Effector memory CD4-positive, alpha-beta T cell (primary cell): ENCODE data around the gene SCRN1.
"Not testable (repeated sequence)": the region's sequence is repeated elsewhere in the genome, so short reads cannot be mapped to it uniquely, and the experiment has no call there.

Experiments
- DNase-seq, 3 donors: peaks; one replicate each; pipeline ENCODE4 v3.0.0-alpha.2; 2020
- H3K27ac ChIP-seq: 2 replicates; pipeline ENCODE4 v1.7.0; 2013; ENCODE audit warnings: mild to moderate bottlenecking, low read length, moderate library complexity; ENCODE audit not compliant: insufficient read depth, poor library complexity, severe bottlenecking
- H3K27me3 ChIP-seq: replicated peaks from 2 replicates; pipeline ENCODE4 v1.7.0; 2013; ENCODE audit warnings: mild to moderate bottlenecking, low read length; ENCODE audit not compliant: insufficient read depth, control insufficient read depth, poor library complexity, severe bottlenecking
- H3K36me3 ChIP-seq: 2 replicates; pipeline ENCODE4 v1.7.0; 2013; ENCODE audit warnings: mild to moderate bottlenecking, low read length, moderate library complexity; ENCODE audit not compliant: control insufficient read depth, insufficient read depth
- H3K4me1 ChIP-seq: 2 replicates; pipeline ENCODE4 v1.7.0; 2013; ENCODE audit warnings: low read length, mild to moderate bottlenecking; ENCODE audit not compliant: control insufficient read depth, insufficient read depth, poor library complexity, severe bottlenecking
- H3K4me3 ChIP-seq: 2 replicates; pipeline ENCODE4 v1.7.0; 2013; ENCODE audit warnings: low read length, low read depth, mild to moderate bottlenecking; ENCODE audit not compliant: insufficient read depth, poor library complexity, severe bottlenecking
- H3K9me3 ChIP-seq: 2 replicates; pipeline ENCODE4 v1.7.0; 2013; ENCODE audit warnings: mild to moderate bottlenecking, low read length, moderate library complexity; ENCODE audit not compliant: control insufficient read depth

Gene SCRN1

GRCh38 chr7:29894256-29894655, 95.3 kb downstream of the SCRN1 start:
- no peaks in the 10 kb centered on the region for H3K9me3 ChIP-seq
- H3K27ac ChIP-seq: no peak overlapping the region
- no peaks in the 10 kb centered on the region for H3K27me3 ChIP-seq
- no peaks in the 10 kb centered on the region for H3K36me3 ChIP-seq
- no peak overlapping the region for H3K4me3 ChIP-seq
- H3K4me1 ChIP-seq: no peaks in the 10 kb centered on the region
- no peak for DNase-seq

GRCh38 chr7:29893351-29893965, 96.1 kb downstream of the SCRN1 start:
- DNase-seq: no peak
- Histone ChIP-seq H3K9me3 (no peaks in the 10 kb centered on the region), H3K27me3 (no peaks in the 10 kb centered on the region), H3K27ac (no peak overlapping the region), H3K36me3 (no peaks in the 10 kb centered on the region), H3K4me3 (no peak overlapping the region), H3K4me1 (no peaks in the 10 kb centered on the region)

- H3K27ac ChIP-seq: no peak overlapping the region
- H3K36me3 ChIP-seq: no peaks in the 10 kb centered on the region
- no peaks in the 10 kb centered on the region for H3K4me1 ChIP-seq
- H3K27me3 ChIP-seq: no peaks in the 10 kb centered on the region
- H3K9me3 ChIP-seq: no peaks in the 10 kb centered on the region
- no peak for DNase-seq
- H3K4me3 ChIP-seq: no peak overlapping the region
These were observed 97.4 kb downstream of the SCRN1 start for GRCh38 chr7:29892231-29892630.

GRCh38 chr7:29891766-29892165, 97.8 kb downstream of the SCRN1 start:
- no peaks in the 10 kb centered on the region for H3K36me3 ChIP-seq
- no peak overlapping the region for H3K4me3 ChIP-seq
- no peak overlapping the region for H3K27ac ChIP-seq
- H3K27me3 ChIP-seq: no peaks in the 10 kb centered on the region
- H3K4me1 ChIP-seq: no peaks in the 10 kb centered on the region
- DNase-seq: no peak
- no peaks in the 10 kb centered on the region for H3K9me3 ChIP-seq

DNA sequence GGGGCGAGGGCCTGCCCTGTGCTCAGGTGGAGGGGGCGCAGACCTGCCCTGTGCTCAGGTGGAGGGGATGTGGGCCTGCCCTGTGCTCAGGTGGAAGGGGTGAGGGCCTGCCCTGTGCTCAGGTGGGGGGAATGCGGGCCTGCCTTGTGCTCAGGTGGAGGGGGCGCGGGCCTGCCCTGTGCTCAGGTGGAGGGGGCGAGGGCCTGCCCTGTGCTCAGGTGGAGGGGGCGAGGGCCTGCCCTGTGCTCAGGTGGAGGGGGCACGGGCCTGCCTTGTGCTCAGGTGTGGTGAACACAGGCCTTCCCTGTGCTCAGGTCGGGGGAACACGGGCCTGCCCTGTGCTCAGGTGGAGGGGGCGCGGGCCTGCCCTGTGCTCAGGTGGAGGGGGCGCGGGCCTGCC, 98.8 kb downstream of the SCRN1 start:
- H3K27ac ChIP-seq: not testable (repeated sequence)

GRCh38 chr7:29890251-29890650, 99.3 kb downstream of the SCRN1 start:
- no peak for DNase-seq
- Histone ChIP-seq H3K36me3 (no peaks in the 10 kb centered on the region), H3K27me3 (no peaks in the 10 kb centered on the region), H3K27ac (no peak overlapping the region), H3K4me3 (no peak overlapping the region), H3K9me3 (no peaks in the 10 kb centered on the region), H3K4me1 (no peaks in the 10 kb centered on the region)

More for the DNA sequence above, 98.8 kb downstream of the SCRN1 start:
- H3K9me3 ChIP-seq, H3K36me3 ChIP-seq, H3K27me3 ChIP-seq, H3K4me3 ChIP-seq, DNase-seq, H3K4me1 ChIP-seq: not testable (repeated sequence)

GRCh38 chr7:29889288-29889687, 100.3 kb downstream of the SCRN1 start:
- Histone ChIP-seq H3K9me3 (no peaks in the 10 kb centered on the region), H3K27ac (no peak overlapping the region), H3K27me3 (no peaks in the 10 kb centered on the region), H3K4me3 (no peak overlapping the region), H3K36me3 (no peaks in the 10 kb centered on the region), H3K4me1 (no peaks in the 10 kb centered on the region)
- DNase-seq: no peak

DNA sequence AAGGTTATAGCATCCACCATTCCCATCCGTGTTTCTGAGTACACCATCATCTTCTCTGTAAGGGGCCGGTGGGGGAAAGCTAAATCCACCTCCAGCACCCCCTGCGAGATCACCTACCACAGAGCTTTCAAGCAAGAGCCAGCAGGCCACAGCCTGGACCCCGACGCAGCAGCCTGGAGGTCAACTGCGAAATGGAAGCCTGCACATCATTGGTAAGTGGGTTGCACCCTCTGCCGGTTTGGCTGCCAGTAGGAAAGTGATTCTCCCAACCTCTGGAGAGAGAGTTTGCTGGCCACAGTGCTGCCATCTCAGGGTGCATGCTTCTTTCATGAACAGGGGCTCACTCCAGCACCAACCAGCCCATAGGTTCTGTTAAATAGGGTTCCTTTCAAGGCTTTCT, 101.6 kb downstream of the SCRN1 start:
- Histone ChIP-seq H3K27me3 (no peaks in the 10 kb centered on the region), H3K36me3 (no peaks in the 10 kb centered on the region), H3K4me1 (no peaks in the 10 kb centered on the region), H3K4me3 (no peak overlapping the region), H3K9me3 (no peaks in the 10 kb centered on the region), H3K27ac (no peak overlapping the region)
- no peak for DNase-seq

DNA sequence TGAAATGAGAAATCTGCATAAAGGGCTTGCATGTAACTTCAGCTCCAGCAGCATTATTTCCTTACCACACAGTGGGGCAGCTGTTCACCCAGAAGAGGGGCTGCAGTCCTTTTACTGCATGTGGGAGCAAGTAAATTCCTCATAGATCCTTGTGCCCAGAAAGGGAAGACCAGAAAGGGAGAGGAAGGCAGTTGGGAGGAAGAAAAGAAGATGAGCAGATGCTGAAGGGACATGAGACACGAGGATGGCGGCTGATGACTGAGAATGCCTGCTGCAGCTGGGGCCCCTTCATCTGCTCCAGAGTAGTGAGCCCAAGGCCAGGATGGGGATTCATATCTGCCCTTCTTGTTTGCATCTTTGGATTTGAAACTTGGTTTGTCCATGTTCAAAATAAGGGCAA, 102.8 kb downstream of the SCRN1 start:
- Histone ChIP-seq H3K4me1 (no peaks in the 10 kb centered on the region), H3K36me3 (no peaks in the 10 kb centered on the region), H3K27ac (no peak overlapping the region), H3K9me3 (no peaks in the 10 kb centered on the region), H3K4me3 (no peak overlapping the region), H3K27me3 (no peaks in the 10 kb centered on the region)
- DNase-seq: no peak

DNA sequence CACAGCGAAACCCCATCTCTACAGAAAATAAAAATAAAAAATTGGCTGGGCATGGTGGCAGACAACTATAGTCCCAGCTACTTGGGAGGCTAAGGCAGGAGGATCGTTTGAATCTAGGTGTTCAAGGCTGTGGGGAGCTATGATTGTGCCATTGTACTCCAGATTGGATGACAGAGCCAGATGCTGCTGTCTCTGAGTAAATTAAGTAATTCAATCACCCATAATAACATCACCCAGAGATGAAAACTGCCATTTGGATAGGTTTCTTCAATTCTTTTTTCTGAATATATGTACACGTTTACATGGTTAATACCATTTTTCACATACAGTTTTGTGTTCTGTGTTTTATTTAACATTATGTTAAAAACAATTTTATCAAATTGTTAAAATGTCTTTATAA, 104.0 kb downstream of the SCRN1 start:
- Histone ChIP-seq H3K9me3 (no peaks in the 10 kb centered on the region), H3K36me3 (no peaks in the 10 kb centered on the region), H3K27me3 (no peaks in the 10 kb centered on the region), H3K27ac (no peak overlapping the region), H3K4me3 (no peak overlapping the region), H3K4me1 (no peaks in the 10 kb centered on the region)
- DNase-seq: no peak
